GM21576 (cell line): ENCODE data around the gene PPP2R5D.
"Not testable (repeated sequence)": the region's sequence is repeated elsewhere in the genome, so short reads cannot be mapped to it uniquely, and the experiment has no call there.

Experiments used
- ATAC-seq: cut with Tn5 transposase; IDR thresholded peaks from one replicate; pipeline ENCODE4 v1.9.1; 2021; ENCODE audit warnings: mild to moderate bottlenecking, moderate library complexity; ENCODE audit not compliant: unreplicated experiment

The PPP2R5D gene

DNA sequence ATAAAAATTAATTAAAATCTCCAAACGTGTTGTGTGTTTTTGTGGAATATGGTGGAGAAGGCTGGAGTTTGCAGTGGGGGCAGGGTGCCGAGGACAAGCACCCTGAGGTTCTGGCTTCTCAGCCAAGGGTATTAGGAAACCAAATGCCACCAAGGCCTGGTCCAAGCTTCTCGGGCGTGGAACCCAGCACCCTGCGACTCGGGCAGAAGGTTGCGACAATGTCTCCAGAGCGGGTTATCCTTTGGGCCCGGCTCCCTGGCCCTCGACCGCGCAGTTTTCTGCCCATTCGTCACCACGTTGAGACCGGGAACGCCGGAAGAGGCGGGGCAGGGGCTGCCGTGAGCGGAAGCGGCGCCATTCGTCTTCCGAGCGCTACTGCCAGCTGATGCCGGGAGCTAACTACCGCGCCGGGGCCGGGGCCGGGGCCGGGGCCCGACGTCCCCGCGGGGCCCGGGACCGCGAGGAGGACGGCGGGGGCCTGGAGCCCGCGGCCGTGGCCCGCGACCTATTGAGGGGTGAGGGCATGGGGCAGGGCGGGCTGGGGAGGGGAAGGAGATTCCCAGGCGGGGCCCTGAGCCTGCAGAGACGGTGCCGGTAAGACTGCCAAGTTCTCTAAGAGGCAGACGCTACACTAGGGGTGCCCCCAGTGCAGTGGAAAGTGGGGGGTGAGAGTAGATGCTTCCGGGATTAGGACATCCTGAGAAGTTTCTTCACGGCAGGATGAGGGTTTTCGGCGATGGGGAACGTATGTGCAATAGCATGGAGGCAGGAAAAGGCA is 37.1 kb downstream of the PPP2R5D start, which contains the start of gene RRP36:
RRP36 (plus strand) TSS at position 354 of the 778 bp plus-strand sequence; CDS start at position 386, 32 bp downstream.
- ATAC-seq = peak; percentile 63

DNA sequence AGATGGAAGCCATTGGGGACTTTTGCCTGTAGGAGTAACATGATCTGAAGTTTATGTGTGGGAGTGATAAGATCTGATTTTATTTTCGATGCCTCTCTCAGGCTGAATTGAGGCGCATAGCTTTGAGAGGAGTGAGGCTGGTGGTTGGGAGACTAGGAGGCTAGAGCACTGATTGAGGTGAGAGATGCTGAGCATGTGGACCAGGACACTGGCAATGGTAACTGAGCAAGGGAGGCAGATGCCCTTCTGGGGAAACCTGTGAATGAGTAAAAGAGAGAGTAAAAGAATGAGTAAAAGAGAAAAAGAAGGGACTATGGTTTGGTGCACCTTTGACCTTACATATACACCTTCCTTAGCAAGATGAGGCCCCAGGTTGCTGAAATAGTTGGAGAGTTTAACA is 40.1 kb downstream of the PPP2R5D start:
- no peak for ATAC-seq

DNA sequence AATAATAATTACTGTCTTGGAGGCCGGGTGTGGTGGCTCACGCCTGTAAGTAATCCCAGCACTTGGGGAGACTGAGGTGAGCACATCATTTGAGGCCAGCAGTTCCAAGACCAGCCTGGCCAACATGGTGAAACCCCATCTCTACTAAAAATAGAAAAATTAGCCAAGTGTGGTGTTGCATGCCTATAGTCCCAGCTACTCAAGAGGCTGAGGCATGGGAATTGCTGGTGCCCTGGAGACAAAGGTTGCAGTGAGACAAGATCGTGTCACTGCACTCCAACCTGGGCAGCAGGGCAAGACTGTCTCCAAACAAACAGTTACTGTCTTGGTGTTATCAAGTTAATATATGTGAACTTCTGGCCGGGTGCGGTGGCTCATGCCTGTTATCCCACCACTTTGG is 42.0 kb downstream of the PPP2R5D start:
- no peak for ATAC-seq

DNA sequence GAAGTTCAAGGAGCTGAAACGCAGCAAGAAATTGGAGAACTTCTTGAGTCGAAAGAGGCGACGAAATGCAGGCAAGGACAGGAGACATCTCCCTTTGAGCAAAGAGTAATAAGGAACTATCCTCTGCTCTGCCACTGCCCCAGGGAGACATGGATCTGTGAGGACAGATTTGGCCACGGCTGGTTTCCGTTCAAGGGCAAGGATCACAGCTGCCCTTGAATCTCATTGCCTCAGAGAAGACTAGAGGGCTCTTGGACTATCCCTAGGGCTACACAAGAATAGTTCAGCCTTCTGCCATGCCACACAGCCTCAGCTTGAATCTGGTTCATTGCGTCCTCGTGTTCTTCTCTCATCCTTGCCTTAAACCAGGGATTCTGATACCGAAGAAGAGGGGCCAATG is 44.8 kb downstream of the PPP2R5D start:
- ATAC-seq = no peak

DNA sequence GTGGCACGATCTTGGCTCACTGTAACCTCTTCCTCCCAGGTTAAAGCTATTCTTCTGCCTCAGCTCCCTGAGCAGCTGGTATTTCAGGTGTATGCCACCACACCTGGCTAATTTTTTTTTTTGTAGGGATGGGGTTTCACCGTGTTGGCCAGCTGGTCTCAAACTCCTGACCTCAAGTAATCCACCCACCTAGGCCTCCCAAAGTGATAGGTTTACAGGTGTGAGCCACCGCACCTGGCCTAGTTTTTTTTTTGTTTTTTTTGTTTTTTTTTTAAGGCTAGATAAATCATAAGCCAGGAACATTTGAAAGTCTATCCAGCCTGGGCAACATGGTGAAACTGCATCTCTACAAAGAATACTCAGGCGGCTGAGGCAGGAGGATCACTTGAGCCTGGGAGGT is 48.0 kb downstream of the PPP2R5D start:
- no peak for ATAC-seq

DNA sequence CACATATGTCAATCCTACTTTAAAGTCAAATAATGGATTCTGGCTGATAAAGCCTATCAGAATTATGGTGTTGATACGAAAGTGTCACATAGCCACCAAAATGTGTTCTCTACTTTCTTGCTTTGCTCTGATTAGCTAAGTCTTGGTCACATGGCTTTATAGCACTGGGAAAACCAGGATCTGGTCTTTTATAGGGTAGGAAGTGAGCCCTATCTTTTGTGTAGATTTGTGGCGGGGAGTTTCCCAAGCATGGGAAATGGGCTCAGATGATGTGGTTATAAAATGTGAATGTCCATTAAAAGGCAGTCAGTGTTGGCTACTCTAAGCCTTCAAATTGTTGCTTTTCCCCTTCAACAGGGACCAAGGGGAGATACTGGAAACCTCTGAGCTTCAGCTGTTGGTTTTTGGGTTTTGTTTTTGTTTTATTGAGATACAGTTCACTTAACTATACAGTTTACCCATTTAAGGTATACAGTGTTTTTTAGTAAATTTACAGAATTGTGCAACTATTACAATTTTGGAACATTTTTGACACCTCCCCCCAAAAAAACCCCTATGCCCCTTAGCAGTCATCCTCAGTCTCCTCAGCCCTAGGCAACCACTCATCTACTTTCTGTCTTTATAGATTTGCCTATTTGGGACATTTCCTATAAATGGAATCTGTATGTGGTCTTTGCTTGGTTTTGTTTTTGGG is 49.3 kb downstream of the PPP2R5D start:
- ATAC-seq = no peak

DNA sequence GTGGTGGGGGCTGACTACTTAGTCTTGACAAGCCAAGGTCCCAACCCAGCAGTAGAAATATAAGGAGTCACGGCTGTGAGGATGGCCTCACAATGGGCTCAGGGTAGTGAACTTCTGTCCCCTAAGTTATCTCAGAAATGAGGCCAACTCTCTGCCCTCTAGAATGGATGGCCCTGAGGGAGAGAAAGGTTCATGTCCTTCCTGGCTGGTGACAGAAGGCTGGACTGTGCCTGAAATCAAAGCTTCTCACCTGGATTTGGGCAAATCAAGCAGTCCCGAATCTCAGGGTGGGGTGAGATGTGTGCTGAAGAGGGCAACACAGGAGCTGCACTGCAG is 49.8 kb downstream of the PPP2R5D start:
- ATAC-seq = no peak

DNA sequence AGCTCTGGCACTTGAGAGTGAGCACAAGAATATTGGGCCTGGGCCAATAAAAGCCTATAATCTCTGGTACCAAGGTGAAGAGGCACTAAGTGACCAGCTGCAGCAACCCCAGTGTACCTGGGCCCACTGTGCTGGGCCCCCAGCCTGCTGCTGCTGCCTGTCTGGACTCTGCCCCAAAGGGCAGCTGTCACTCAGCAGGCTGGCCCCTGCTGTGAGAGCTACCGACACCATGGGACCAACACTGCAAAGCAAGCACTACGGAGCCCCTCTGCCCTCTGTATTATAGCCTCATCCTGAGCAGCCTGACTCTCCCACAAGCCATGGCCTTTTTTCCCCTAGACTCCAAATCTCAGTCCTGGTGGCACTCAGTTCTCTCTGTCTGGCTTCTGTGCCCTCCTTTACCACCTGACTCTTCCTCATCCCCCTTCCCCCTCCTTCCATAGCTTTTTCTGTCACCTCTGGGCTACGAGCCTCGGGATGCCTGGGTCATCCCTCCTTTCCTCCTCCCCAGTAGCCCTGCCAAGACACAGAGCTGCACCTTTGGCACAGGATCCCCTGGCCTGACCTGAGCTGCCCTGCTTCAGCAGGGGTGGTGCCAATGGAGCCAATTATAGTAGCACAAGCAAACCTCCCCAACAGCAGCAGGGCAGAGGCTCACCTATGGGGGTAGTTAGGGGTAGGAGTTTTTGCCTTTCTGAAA is 51.3 kb downstream of the PPP2R5D start:
- ATAC-seq = no peak

DNA sequence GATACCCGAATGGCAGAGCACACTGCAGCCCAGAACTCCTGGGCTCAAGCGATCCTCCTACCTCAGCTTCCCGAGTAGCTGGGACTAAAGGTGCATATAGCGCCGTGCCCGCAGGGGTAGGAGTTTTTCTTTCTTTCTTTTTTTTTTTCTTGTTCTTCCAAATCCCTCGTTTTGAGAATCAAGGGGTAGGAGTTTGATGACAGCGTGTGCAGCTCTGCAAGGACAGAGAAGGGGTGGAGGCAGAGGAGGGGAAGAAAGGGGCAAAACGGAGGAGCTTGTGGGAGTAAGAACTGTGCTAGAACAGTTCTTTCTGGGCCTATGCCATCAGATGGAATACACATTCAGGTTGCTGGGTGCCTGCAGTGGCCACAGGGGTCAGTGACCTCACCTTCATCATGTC is 52.3 kb downstream of the PPP2R5D start:
- ATAC-seq = no peak

DNA sequence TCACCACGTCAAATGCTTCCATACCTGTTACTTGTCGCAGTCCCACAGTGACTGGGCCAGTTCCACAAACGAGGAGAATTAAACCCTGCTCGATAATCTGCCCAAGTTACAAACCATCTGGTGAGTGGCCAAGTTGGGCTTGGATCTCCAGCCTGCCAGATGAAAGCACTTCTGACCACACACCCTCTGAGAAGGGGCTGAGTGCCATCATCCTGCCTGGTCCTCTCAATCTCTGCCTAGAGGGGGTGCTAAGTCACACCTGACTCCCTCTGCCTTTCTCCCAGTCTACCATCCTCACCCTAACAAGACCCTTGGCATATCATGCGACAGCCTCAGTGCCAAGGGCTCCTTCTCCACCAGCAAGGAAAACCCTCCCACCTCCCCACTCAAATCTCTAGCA is 52.8 kb downstream of the PPP2R5D start:
- no peak for ATAC-seq

DNA sequence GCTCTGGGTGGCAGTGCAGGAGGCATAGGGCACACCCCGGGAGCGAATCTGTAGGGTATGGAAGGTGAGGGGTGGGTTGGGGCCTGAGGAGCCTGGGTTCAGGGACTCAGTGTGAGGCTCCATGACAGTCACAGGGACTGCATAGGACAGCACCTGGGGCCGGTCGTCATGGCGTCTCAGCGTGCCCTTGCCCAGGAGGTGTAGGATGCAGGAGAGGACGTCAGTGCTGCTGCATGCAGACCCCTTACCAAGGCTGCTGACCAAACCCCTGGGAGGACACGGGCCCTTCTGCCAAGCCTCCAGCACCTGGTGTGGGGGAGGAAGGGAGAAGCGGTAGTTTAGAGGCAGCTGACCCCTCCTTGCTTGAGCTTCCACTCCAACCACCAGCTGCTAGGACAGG is 53.3 kb downstream of the PPP2R5D start:
- no peak for ATAC-seq

DNA sequence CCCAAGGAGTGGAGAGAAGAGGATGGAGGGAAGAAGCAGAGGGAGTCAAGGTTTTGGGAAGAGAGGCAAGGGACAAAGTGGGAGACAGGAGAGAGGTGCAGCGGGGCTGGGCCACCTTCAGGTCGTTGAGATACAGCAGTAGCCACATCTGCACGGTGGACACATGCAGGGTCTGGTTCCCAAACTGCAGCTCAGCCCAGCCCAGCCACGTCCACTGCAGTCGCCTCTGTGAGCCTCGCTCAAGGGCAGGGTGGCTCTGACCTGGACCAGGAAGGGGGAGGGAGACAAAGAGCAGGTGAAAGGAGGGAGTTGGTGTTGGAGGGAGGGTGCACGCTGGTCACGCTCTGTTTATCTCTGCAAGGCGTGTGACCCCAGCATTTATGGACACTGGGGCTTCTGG is 54.4 kb downstream of the PPP2R5D start:
- ATAC-seq = no peak

DNA sequence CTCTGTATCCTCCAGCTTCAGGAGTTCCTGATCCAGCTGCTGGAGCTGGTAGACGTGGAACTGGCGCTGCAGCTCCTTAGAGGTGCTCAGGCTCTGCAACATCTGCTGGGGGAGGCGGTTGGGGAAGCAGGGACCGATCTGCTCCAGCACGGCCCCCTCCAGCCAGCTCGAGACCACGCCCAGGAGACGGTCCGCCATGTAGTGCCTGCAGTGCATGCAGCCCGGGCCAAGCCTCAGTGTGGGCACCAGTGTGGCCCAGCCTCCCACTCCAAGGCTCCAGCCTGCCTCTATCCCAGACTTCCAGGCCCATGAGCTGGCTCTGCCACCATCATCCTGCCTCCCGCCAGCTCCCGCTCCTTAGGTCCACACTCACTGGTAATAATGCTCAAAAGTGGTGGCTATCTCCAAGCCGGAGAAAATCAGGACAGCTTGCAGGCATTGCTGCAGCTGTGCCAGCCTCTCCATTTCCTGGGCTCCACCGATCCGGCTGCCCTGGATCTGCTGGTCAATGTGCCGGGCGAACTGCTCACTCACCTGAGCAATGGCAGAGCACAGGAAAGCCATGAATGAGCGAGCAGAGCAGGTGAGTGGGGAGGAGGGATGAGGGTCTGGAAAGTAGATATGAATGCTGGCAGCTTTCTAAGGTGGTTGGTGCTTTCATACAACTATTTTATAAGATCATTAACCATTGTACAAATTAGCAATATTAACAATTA is 56.3 kb downstream of the PPP2R5D start:
- ATAC-seq = no peak

DNA sequence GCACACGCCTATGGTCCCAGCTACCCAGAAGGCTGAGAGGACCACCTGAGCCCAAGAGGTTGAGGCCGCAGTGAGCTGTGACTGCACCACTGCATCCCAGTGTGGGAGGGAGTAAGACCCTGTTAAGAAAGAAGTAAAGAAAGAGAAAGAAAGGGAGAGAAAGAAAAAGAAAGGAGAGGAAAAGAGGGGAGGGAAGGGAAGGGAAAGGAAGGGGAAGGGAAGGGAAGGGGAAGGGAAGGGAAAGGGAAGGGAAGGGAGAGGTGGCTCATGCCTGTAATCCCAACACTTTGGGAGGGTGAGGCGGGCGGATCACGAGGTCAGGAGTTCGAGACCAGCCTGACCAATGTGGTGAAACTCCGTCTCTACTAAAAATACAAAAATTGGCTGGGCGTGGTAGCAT is 57.1 kb downstream of the PPP2R5D start:
- not testable (repeated sequence) for ATAC-seq

DNA sequence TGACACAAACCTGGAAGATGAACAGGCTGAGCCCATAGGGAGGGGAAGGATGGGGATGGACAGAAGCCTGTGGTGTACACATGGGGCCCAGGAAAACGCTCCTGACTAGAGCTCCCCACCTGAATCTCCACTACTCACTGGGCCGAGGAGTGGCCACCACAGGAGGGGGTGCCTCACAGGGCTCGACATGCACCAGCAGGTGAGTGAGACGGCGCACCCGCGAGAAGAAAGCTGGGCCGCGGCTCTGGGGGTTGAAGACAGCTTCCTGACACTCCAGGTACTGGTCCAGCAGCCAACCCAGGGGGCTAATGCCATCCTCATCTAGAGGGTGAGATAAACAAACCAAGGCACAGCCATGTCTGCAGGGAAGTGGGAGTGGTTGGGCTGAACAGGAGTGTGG is 58.9 kb downstream of the PPP2R5D start:
- no peak for ATAC-seq

DNA sequence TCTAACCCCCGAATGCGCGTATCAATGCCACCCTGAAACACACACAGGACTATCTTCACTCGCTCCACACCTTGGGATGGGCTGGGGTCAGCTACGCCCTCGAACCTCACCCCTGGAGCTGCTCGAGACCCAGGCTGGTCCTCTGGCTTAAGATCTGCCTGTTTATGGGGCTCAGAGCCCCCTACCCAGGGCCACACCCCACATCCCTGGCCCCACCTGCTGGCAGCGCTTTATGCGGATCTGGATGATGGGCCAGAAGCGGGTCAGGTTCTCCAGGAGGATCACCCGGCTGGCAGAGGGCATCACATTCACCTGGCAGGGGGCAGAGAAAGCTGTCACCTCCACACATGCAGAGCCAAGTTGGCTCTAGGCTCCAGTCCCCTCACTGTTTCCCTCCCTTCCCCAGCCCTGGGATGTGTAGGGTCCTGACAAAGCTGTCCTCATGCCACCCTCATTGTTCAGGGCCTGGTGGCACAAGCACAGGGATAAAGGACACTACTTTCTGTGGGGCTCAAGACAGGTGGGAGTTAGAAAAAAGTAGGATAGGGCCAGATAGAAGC is 61.1 kb downstream of the PPP2R5D start:
- ATAC-seq = no peak

DNA sequence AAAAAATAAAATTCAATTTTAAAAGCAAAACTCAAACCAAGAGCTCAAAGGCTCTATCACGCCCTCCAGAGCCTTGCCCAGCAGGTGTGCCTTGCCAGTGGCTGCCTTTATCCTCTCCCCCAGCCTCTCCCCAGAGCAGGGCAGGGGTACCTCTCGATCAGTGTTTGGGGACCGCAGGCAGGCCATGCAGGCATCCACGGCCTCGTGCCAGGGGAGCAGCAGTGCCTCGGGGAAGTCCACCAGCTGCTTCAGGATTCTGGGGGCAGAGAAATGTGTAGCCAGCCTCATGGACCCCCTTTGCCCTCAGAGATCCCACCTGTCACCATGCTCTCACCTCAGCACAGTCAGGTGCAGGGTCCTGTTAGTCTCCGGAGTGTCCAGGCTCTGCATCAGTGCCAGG is 63.6 kb downstream of the PPP2R5D start:
- ATAC-seq = no peak

DNA sequence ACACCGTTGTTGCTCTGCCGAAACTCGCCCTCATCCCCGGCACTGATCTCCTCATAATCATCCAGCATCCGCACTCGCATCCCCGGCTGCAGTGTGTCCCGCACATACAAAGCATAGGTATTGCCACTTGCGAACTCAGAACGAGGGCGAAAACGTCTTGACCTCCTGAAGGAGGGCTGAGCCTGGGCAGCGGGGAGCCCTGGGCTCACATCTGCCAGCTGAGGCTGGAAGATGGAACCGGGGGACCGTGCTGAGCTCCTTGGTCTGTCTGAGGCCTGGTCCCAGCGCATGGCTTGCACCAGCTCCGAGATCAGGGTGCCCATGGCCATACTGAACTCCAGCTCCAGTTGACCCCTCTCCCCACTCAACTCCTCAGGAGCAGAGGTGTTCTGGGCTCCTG is 66.6 kb downstream of the PPP2R5D start:
- no peak for ATAC-seq

DNA sequence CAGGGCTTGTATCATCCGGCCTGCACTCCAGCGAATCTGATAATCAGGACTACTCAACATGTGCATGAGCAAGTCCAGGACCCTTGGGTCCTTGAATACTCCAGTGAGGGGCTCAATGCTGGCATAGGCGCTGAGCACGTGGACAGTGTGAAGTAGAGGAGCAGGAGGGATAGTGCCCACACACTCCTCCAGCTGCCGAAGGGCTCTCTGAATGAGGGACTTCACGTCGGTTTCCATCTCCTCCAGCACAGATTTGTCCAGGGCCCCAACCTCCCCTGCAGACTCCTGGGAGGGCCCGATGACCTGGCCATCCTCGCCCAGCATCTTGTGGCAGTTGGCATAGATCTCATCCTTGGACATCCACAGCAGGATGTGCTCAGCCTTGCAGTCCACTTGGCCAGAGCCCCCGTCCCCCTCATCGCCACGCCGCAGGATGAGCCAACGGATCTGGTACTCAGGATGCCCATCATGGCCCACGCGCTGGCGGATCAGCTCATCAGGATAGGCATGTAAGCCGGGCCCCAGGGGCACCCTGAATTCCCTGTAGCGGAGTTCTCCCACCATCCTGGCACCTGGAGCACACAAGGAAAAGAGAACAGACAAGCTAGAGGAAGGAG is 68.0 kb downstream of the PPP2R5D start:
- ATAC-seq = no peak

DNA sequence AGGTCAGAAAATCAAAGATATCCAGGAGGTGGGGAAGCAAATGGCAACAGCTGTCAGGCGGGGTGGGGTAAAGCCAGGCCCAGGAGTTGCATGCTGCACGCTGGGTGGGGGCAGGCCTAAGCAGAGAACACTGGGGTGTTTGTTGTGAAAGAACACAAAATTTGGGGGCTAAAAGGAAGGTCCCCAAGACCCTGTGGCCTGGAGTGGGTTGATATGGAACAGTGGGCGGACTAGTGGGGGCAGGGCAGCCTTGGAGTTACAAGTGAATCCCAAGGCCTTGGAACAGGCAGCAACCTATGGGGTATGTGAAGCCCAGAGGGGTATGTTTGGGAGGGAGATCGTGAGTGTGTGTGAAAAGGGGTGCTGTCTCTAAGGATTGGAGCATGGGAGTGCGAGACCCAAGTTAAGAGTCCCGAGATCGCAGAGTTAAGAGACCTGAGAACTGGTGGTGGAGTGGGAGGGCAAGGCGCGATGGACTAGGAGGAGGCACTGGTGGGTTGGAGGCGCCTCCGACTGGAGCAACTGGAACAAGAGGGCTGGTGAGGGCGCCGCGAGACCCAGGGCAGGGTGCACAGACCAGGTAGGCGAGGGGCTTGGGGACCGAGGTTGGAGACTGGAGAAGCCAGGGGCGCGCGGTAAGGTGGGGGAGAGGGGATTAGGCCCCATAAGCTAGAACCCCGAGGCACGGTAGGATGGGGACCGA is 68.6 kb downstream of the PPP2R5D start:
- ATAC-seq = peak; percentile 10
